Astrocyte (in vitro differentiated cells and primary cell): ENCODE results near the gene THOC1. TPM values are rescaled to one million over a fixed set of nuclear protein-coding genes. Genes with fewer than 3 reads are reported as not detected.

Experiments used
- DNase-seq: peaks from one replicate; pipeline ENCODE4 v3.0.0-alpha.2; 2010; ENCODE audit warnings: low read depth
- FAIRE-seq: peaks from 2 replicates; lab custom pipeline; 2011; peaks lifted over from hg19 to GRCh38; lab: Jason Lieb, UNC
- H2AFZ ChIP-seq: 2 replicates; pipeline ENCODE4 v1.6.0; 2012; ENCODE audit warnings: low read depth, low read length, inconsistent platforms
- H3K27ac ChIP-seq: 2 replicates; pipeline ENCODE4 v1.5.1; 2011; ENCODE audit warnings: low read depth, low read length, inconsistent platforms
- H3K27me3 ChIP-seq: 2 replicates; pipeline ENCODE4 v1.6.0; 2011; ENCODE audit warnings: low read length, inconsistent platforms; ENCODE audit not compliant: insufficient read depth
- H3K36me3 ChIP-seq: 2 replicates; pipeline ENCODE4 v1.5.1; 2011; ENCODE audit warnings: low read length, inconsistent platforms; ENCODE audit not compliant: insufficient read depth
- H3K4me1 ChIP-seq: 2 replicates; pipeline ENCODE4 v1.5.1; 2011; ENCODE audit warnings: low read length, inconsistent platforms; ENCODE audit not compliant: insufficient read depth
- H3K4me2 ChIP-seq: 2 replicates; pipeline ENCODE4 v1.6.0; 2012; ENCODE audit warnings: low read length, inconsistent platforms
- H3K4me3 ChIP-seq: 2 replicates; pipeline ENCODE4 v1.5.1; 2011; ENCODE audit warnings: low read depth, mild to moderate bottlenecking, low read length, inconsistent platforms; ENCODE audit not compliant: insufficient read depth
- H3K79me2 ChIP-seq: 2 replicates; pipeline ENCODE4 v1.6.0; 2012; ENCODE audit warnings: mild to moderate bottlenecking, low read length, inconsistent platforms; ENCODE audit not compliant: insufficient read depth
- H3K9ac ChIP-seq: 2 replicates; pipeline ENCODE4 v1.6.0; 2012; ENCODE audit warnings: mild to moderate bottlenecking, low read length, inconsistent platforms
- H3K9me3 ChIP-seq: 2 replicates; pipeline ENCODE4 v1.5.1; 2012; ENCODE audit warnings: low read depth, mild to moderate bottlenecking, low read length, inconsistent platforms; ENCODE audit not compliant: insufficient read depth
- H4K20me1 ChIP-seq: 2 replicates; pipeline ENCODE4 v1.6.0; 2012; ENCODE audit warnings: low read length, inconsistent platforms; ENCODE audit not compliant: insufficient read depth
- H3K27ac Mint-ChIP-seq: one replicate; pipeline ENCODE4 v1.8.0; 2021; ENCODE audit warnings: mild to moderate bottlenecking, mixed read lengths; ENCODE audit not compliant: unreplicated experiment
- H3K27me3 Mint-ChIP-seq: one replicate; pipeline ENCODE4 v1.8.0; 2021; ENCODE audit warnings: low read depth, mixed read lengths; ENCODE audit not compliant: unreplicated experiment
- H3K36me3 Mint-ChIP-seq: one replicate; pipeline ENCODE4 v1.8.0; 2021; ENCODE audit warnings: low read depth, mixed read lengths; ENCODE audit not compliant: unreplicated experiment
- H3K4me1 Mint-ChIP-seq: one replicate; pipeline ENCODE4 v1.8.0; 2021; ENCODE audit warnings: low read depth, mixed read lengths; ENCODE audit not compliant: unreplicated experiment
- H3K4me3 Mint-ChIP-seq: one replicate; pipeline ENCODE4 v1.8.0; 2021; ENCODE audit warnings: mild to moderate bottlenecking, moderate library complexity, mixed read lengths; ENCODE audit not compliant: unreplicated experiment
- H3K9me3 Mint-ChIP-seq: one replicate; pipeline ENCODE4 v1.8.0; 2021; ENCODE audit warnings: mild to moderate bottlenecking, mixed read lengths; ENCODE audit not compliant: unreplicated experiment
- CTCF ChIP-seq: IDR thresholded peaks from 2 replicates; pipeline ENCODE4 v1.5.1; 2011; ENCODE audit warnings: low read depth, mild to moderate bottlenecking, inconsistent platforms, low read length, moderate library complexity; ENCODE audit not compliant: insufficient read depth
- EZH2 ChIP-seq: IDR thresholded peaks from 2 replicates; pipeline ENCODE4 v1.6.1; 2012; ENCODE audit warnings: mild to moderate bottlenecking, low read length, inconsistent platforms; ENCODE audit not compliant: insufficient read depth
- total RNA-seq: library from RNA; stranded (reverse); gene quantifications from 2 replicates; pipeline ENCODE4 v1.2.1, GENCODE V29; 2021

Gene THOC1
- total RNA-seq, 1 donor from 2014 or later = 23.1 TPM

- TF ChIP-seq EZH2 (no peak), CTCF (no peak)
- Histone ChIP-seq H3K9me3 (no peaks in the 10 kb centered on the region), H3K27ac (no peak overlapping the region), H3K4me2 (no peak overlapping the region), H4K20me1 (no peaks in the 10 kb centered on the region), H3K4me3 (no peak overlapping the region), H3K36me3 (peaks cover 30% of the 10 kb centered on the region), H3K79me2 (peaks cover 11% of the 10 kb centered on the region), H2AFZ (no peak overlapping the region), H3K9ac (no peak overlapping the region), H3K27me3 (no peaks in the 10 kb centered on the region), H3K4me1 (no peaks in the 10 kb centered on the region)
- H3K9me3 Mint-ChIP-seq = no peaks in the 10 kb centered on the region
- H3K36me3 Mint-ChIP-seq = peaks cover 2% of the 10 kb centered on the region
- FAIRE-seq (peak; percentile 34), DNase-seq (peak; percentile 8)
- H3K4me3 Mint-ChIP-seq = no peak overlapping the region
- H3K4me1 Mint-ChIP-seq = peaks cover 8% of the 10 kb centered on the region
- peak overlapping the region; percentile 8 for H3K27ac Mint-ChIP-seq
- H3K27me3 Mint-ChIP-seq = no peaks in the 10 kb centered on the region
These were observed 6.3 kb downstream of the THOC1 start for GRCh38 chr18:261398-262073.

DNA sequence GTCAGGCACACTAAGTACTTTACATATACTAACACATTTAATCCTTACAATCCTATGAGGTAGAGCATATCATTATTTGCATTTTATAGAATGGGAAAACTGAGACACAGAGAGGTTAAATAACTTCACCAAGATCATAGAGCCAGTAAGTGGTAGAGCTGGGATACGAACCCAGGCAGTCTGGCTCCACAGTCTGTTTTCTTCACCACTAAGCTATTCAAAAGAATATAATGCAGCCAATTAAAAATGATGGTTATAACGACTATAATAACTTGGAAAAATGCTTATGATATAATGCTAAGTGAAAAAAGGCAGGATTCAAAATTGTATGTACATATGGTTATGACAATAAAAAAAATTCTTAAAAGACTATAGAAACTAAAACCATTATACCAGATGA, 7.3 kb downstream of the THOC1 start:
- DNase-seq (no peak), FAIRE-seq (no peak)
- no peaks in the 10 kb centered on the region for H3K9me3 Mint-ChIP-seq
- no peaks in the 10 kb centered on the region for H3K4me1 ChIP-seq
- H2AFZ ChIP-seq = no peak overlapping the region
- no peak overlapping the region for H3K27ac ChIP-seq
- H3K27ac Mint-ChIP-seq = no peak overlapping the region
- peaks cover 8% of the 10 kb centered on the region for H3K4me1 Mint-ChIP-seq
- H3K9ac ChIP-seq = no peak overlapping the region
- H3K4me2 ChIP-seq = no peak overlapping the region
- no peak overlapping the region for H3K4me3 Mint-ChIP-seq
- TF ChIP-seq CTCF (no peak), EZH2 (no peak)
- no peaks in the 10 kb centered on the region for H4K20me1 ChIP-seq
- no peaks in the 10 kb centered on the region for H3K27me3 Mint-ChIP-seq
- H3K36me3 ChIP-seq = peaks cover 38% of the 10 kb centered on the region
- H3K36me3 Mint-ChIP-seq = peaks cover 2% of the 10 kb centered on the region
- H3K4me3 ChIP-seq = no peak overlapping the region
- H3K79me2 ChIP-seq = peaks cover 1% of the 10 kb centered on the region
- no peaks in the 10 kb centered on the region for H3K27me3 ChIP-seq
- no peaks in the 10 kb centered on the region for H3K9me3 ChIP-seq

DNA sequence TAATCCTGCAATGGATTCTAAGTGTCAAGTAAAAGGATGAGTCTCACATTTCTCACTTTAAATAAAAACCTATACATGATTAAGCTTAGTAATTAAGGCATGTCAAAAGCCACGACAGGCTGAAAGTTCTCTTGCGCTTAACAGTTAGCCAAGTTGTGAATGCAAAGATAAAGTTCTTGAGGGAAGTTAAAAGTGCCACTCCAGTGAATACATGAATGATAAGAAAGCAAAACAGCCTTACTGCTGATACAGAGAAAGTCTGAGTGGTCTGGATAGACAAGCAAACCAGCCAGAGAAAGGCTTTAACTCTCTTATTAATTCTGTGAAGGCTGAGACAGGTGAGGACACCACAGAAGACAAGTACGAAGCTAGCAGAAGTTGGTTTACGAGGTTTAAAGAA, 12.7 kb downstream of the THOC1 start:
- TF ChIP-seq EZH2 (no peak), CTCF (no peak)
- Histone ChIP-seq H3K4me3 (no peak overlapping the region), H3K79me2 (no peaks in the 10 kb centered on the region), H2AFZ (no peak overlapping the region), H3K36me3 (peaks cover 54% of the 10 kb centered on the region), H3K9ac (no peak overlapping the region), H3K27ac (no peak overlapping the region), H3K9me3 (no peaks in the 10 kb centered on the region), H3K4me2 (no peak overlapping the region), H4K20me1 (no peaks in the 10 kb centered on the region), H3K27me3 (no peaks in the 10 kb centered on the region), H3K4me1 (no peaks in the 10 kb centered on the region)
- Mint-ChIP-seq H3K27me3 (no peaks in the 10 kb centered on the region), H3K4me3 (no peak overlapping the region), H3K4me1 (peaks cover 2% of the 10 kb centered on the region), H3K36me3 (peaks cover 14% of the 10 kb centered on the region), H3K27ac (no peak overlapping the region), H3K9me3 (no peaks in the 10 kb centered on the region)
- DNase-seq = no peak
- no peak for FAIRE-seq
